ENCODE data around the gene SETMAR.
A peak's percentile ranks its signal among the peaks of the same experiment; 100 is the strongest.

SETMAR gene

GRCh38 chr3:4279516-4280105 lies 23.6 kb upstream of the SETMAR start:
- Histone ChIP-seq H3K9ac (ENCODE audit: low read length) (no peak overlapping the region), H3K4ac (ENCODE audit: low read depth, low read length) (no peak overlapping the region), H3K36me3 (ENCODE audit: control insufficient read depth, insufficient read depth, low read length) (no peaks in the 10 kb centered on the region), H4K8ac (ENCODE audit: low read depth, low read length) (no peak overlapping the region), H3K27ac (ENCODE audit: low read depth, low read length) (no peak overlapping the region), H2BK120ac (ENCODE audit: low read depth, low read length) (no peak overlapping the region), H3K4me3 (ENCODE audit: low read length) (no peak overlapping the region), H2BK15ac (replicated peaks; ENCODE audit: low read depth) (no peak overlapping the region), H2BK5ac (ENCODE audit: low read length) (no peak overlapping the region), H3K79me1 (ENCODE audit: low read length) (no peaks in the 10 kb centered on the region), H3K23ac (ENCODE audit: low read length) (no peak overlapping the region), H3K4me1 (ENCODE audit: control insufficient read depth, low read depth, low read length) (no peaks in the 10 kb centered on the region), H3K79me2 (ENCODE audit: control insufficient read depth, insufficient read depth, low read length) (no peaks in the 10 kb centered on the region), H3K56ac (ENCODE audit: low read length) (no peak overlapping the region), H3K18ac (ENCODE audit: low read length) (no peak overlapping the region), H2AK5ac (ENCODE audit: low read length) (no peak overlapping the region), H3K27me3 (ENCODE audit: insufficient read depth, low read length, poor library complexity) (no peaks in the 10 kb centered on the region), H3K4me2 (ENCODE audit: low read length) (no peak overlapping the region), H4K5ac (ENCODE audit: low read length) (no peak overlapping the region)
- no CpG with 5 or more reads among the region's 2 CpGs for WGBS (ENCODE audit: extremely low coverage, insufficient coverage, low lambda C conversion rate)
- DNase-seq: no peak

- no peak overlapping the region for H3K9ac ChIP-seq (ENCODE audit: low read length)
Observed at GRCh38 chr3:4281991-4282390, 21.2 kb upstream of the SETMAR start.

GRCh38 chr3:4284865-4285264 lies 18.3 kb upstream of the SETMAR start:
- H4K8ac ChIP-seq (ENCODE audit: low read depth, low read length): no peak overlapping the region
- no peaks in the 10 kb centered on the region for H3K36me3 ChIP-seq (ENCODE audit: control insufficient read depth, insufficient read depth, low read length)
- DNase-seq: peak; percentile 32
- no CpG with 5 or more reads among the region's 4 CpGs for WGBS (ENCODE audit: extremely low coverage, insufficient coverage, low lambda C conversion rate)
- H3K27ac ChIP-seq (ENCODE audit: low read depth, low read length): no peak overlapping the region
- no peak overlapping the region for H3K9ac ChIP-seq (ENCODE audit: low read length)
- H3K4me3 ChIP-seq (ENCODE audit: low read length): no peak overlapping the region
- no peak overlapping the region for H2AK5ac ChIP-seq (ENCODE audit: low read length)
- H3K23ac ChIP-seq (ENCODE audit: low read length): no peak overlapping the region
- H2BK120ac ChIP-seq (ENCODE audit: low read depth, low read length): no peak overlapping the region
- no peaks in the 10 kb centered on the region for H3K79me1 ChIP-seq (ENCODE audit: low read length)
- H2BK5ac ChIP-seq (ENCODE audit: low read length): no peak overlapping the region
- H3K79me2 ChIP-seq (ENCODE audit: control insufficient read depth, insufficient read depth, low read length): no peaks in the 10 kb centered on the region
- no peaks in the 10 kb centered on the region for H3K4me1 ChIP-seq (ENCODE audit: control insufficient read depth, low read depth, low read length)
- no peaks in the 10 kb centered on the region for H3K27me3 ChIP-seq (ENCODE audit: insufficient read depth, low read length, poor library complexity)
- H3K56ac ChIP-seq (ENCODE audit: low read length): no peak overlapping the region
- no peak overlapping the region for H4K5ac ChIP-seq (ENCODE audit: low read length)
- no peak overlapping the region for H3K4me2 ChIP-seq (ENCODE audit: low read length)
- no peak overlapping the region for H2BK15ac ChIP-seq (replicated peaks; ENCODE audit: low read depth)
- no peak overlapping the region for H3K18ac ChIP-seq (ENCODE audit: low read length)
- H3K4ac ChIP-seq (ENCODE audit: low read depth, low read length): no peak overlapping the region

More at GRCh38 chr3:4281991-4282390, 21.2 kb upstream of the SETMAR start:
- H4K8ac ChIP-seq (ENCODE audit: low read depth, low read length): no peak overlapping the region
- H3K79me2 ChIP-seq (ENCODE audit: control insufficient read depth, insufficient read depth, low read length): no peaks in the 10 kb centered on the region
- H3K18ac ChIP-seq (ENCODE audit: low read length): no peak overlapping the region
- no peak overlapping the region for H2AK5ac ChIP-seq (ENCODE audit: low read length)
- H3K4me1 ChIP-seq (ENCODE audit: control insufficient read depth, low read depth, low read length): no peaks in the 10 kb centered on the region
- H3K4me2 ChIP-seq (ENCODE audit: low read length): no peak overlapping the region
- H3K36me3 ChIP-seq (ENCODE audit: control insufficient read depth, insufficient read depth, low read length): no peaks in the 10 kb centered on the region
- no peak for DNase-seq
- H4K5ac ChIP-seq (ENCODE audit: low read length): no peak overlapping the region
- H2BK5ac ChIP-seq (ENCODE audit: low read length): no peak overlapping the region
- no peak overlapping the region for H3K4me3 ChIP-seq (ENCODE audit: low read length)
- no peaks in the 10 kb centered on the region for H3K79me1 ChIP-seq (ENCODE audit: low read length)
- no peak overlapping the region for H2BK120ac ChIP-seq (ENCODE audit: low read depth, low read length)
- H2BK15ac ChIP-seq (replicated peaks; ENCODE audit: low read depth): no peak overlapping the region
- H3K27me3 ChIP-seq (ENCODE audit: insufficient read depth, low read length, poor library complexity): no peaks in the 10 kb centered on the region
- no peak overlapping the region for H3K23ac ChIP-seq (ENCODE audit: low read length)
- no peak overlapping the region for H3K56ac ChIP-seq (ENCODE audit: low read length)
- no CpG with 5 or more reads among the region's 2 CpGs for WGBS (ENCODE audit: extremely low coverage, insufficient coverage, low lambda C conversion rate)
- no peak overlapping the region for H3K27ac ChIP-seq (ENCODE audit: low read depth, low read length)
- no peak overlapping the region for H3K4ac ChIP-seq (ENCODE audit: low read depth, low read length)

- H4K8ac ChIP-seq (ENCODE audit: low read depth, low read length): no peak overlapping the region
- no peaks in the 10 kb centered on the region for H3K36me3 ChIP-seq (ENCODE audit: control insufficient read depth, insufficient read depth, low read length)
- H3K4ac ChIP-seq (ENCODE audit: low read depth, low read length): no peak overlapping the region
- no peak overlapping the region for H3K4me2 ChIP-seq (ENCODE audit: low read length)
- H3K9ac ChIP-seq (ENCODE audit: low read length): no peak overlapping the region
- H4K5ac ChIP-seq (ENCODE audit: low read length): no peak overlapping the region
- H2BK15ac ChIP-seq (replicated peaks; ENCODE audit: low read depth): no peak overlapping the region
- H3K56ac ChIP-seq (ENCODE audit: low read length): no peak overlapping the region
- H3K79me1 ChIP-seq (ENCODE audit: low read length): no peaks in the 10 kb centered on the region
- no peak overlapping the region for H3K18ac ChIP-seq (ENCODE audit: low read length)
- no peak overlapping the region for H2BK5ac ChIP-seq (ENCODE audit: low read length)
- no peak overlapping the region for H2AK5ac ChIP-seq (ENCODE audit: low read length)
- H3K27ac ChIP-seq (ENCODE audit: low read depth, low read length): no peak overlapping the region
- H3K79me2 ChIP-seq (ENCODE audit: control insufficient read depth, insufficient read depth, low read length): no peaks in the 10 kb centered on the region
- peak; percentile 76 for DNase-seq
- H3K23ac ChIP-seq (ENCODE audit: low read length): no peak overlapping the region
- no peaks in the 10 kb centered on the region for H3K27me3 ChIP-seq (ENCODE audit: insufficient read depth, low read length, poor library complexity)
- H3K4me3 ChIP-seq (ENCODE audit: low read length): no peak overlapping the region
- no peaks in the 10 kb centered on the region for H3K4me1 ChIP-seq (ENCODE audit: control insufficient read depth, low read depth, low read length)
- no CpG with 5 or more reads among the region's 4 CpGs for WGBS (ENCODE audit: extremely low coverage, insufficient coverage, low lambda C conversion rate)
- no peak overlapping the region for H2BK120ac ChIP-seq (ENCODE audit: low read depth, low read length)
Observed at GRCh38 chr3:4289044-4289443, 14.1 kb upstream of the SETMAR start.

GRCh38 chr3:4290272-4290893 lies 12.8 kb upstream of the SETMAR start:
- Histone ChIP-seq H4K5ac (ENCODE audit: low read length) (no peak overlapping the region), H2BK5ac (ENCODE audit: low read length) (no peak overlapping the region), H3K36me3 (ENCODE audit: control insufficient read depth, insufficient read depth, low read length) (no peaks in the 10 kb centered on the region), H3K79me1 (ENCODE audit: low read length) (no peaks in the 10 kb centered on the region), H3K18ac (ENCODE audit: low read length) (no peak overlapping the region), H2AK5ac (ENCODE audit: low read length) (no peak overlapping the region), H2BK15ac (replicated peaks; ENCODE audit: low read depth) (no peak overlapping the region), H3K4me3 (ENCODE audit: low read length) (no peak overlapping the region), H2BK120ac (ENCODE audit: low read depth, low read length) (no peak overlapping the region), H3K23ac (ENCODE audit: low read length) (no peak overlapping the region), H3K4me2 (ENCODE audit: low read length) (no peak overlapping the region), H3K27me3 (ENCODE audit: insufficient read depth, low read length, poor library complexity) (no peaks in the 10 kb centered on the region), H3K79me2 (ENCODE audit: control insufficient read depth, insufficient read depth, low read length) (no peaks in the 10 kb centered on the region), H3K4me1 (ENCODE audit: control insufficient read depth, low read depth, low read length) (no peaks in the 10 kb centered on the region), H4K8ac (ENCODE audit: low read depth, low read length) (no peak overlapping the region), H3K27ac (ENCODE audit: low read depth, low read length) (no peak overlapping the region), H3K4ac (ENCODE audit: low read depth, low read length) (no peak overlapping the region), H3K9ac (ENCODE audit: low read length) (no peak overlapping the region), H3K56ac (ENCODE audit: low read length) (no peak overlapping the region)
- DNase-seq: peak; percentile 38
- no CpG with 5 or more reads among the region's 5 CpGs for WGBS (ENCODE audit: extremely low coverage, insufficient coverage, low lambda C conversion rate)

GRCh38 chr3:4292301-4292700 lies 10.9 kb upstream of the SETMAR start:
- no CpG with 5 or more reads among the region's 3 CpGs for WGBS (ENCODE audit: extremely low coverage, insufficient coverage, low lambda C conversion rate)
- H2BK120ac ChIP-seq (ENCODE audit: low read depth, low read length): no peak overlapping the region
- no peak overlapping the region for H4K5ac ChIP-seq (ENCODE audit: low read length)
- no peak overlapping the region for H3K18ac ChIP-seq (ENCODE audit: low read length)
- no peaks in the 10 kb centered on the region for H3K79me1 ChIP-seq (ENCODE audit: low read length)
- no peak overlapping the region for H3K4me2 ChIP-seq (ENCODE audit: low read length)
- no peak overlapping the region for H3K27ac ChIP-seq (ENCODE audit: low read depth, low read length)
- no peak overlapping the region for H3K23ac ChIP-seq (ENCODE audit: low read length)
- no peak overlapping the region for H2BK5ac ChIP-seq (ENCODE audit: low read length)
- no peak overlapping the region for H4K8ac ChIP-seq (ENCODE audit: low read depth, low read length)
- DNase-seq: no peak
- no peak overlapping the region for H2AK5ac ChIP-seq (ENCODE audit: low read length)
- H3K27me3 ChIP-seq (ENCODE audit: insufficient read depth, low read length, poor library complexity): no peaks in the 10 kb centered on the region
- no peak overlapping the region for H3K56ac ChIP-seq (ENCODE audit: low read length)
- no peak overlapping the region for H3K4me3 ChIP-seq (ENCODE audit: low read length)
- H3K36me3 ChIP-seq (ENCODE audit: control insufficient read depth, insufficient read depth, low read length): no peaks in the 10 kb centered on the region
- no peak overlapping the region for H2BK15ac ChIP-seq (replicated peaks; ENCODE audit: low read depth)
- H3K79me2 ChIP-seq (ENCODE audit: control insufficient read depth, insufficient read depth, low read length): no peaks in the 10 kb centered on the region
- no peaks in the 10 kb centered on the region for H3K4me1 ChIP-seq (ENCODE audit: control insufficient read depth, low read depth, low read length)
- H3K4ac ChIP-seq (ENCODE audit: low read depth, low read length): no peak overlapping the region
- no peak overlapping the region for H3K9ac ChIP-seq (ENCODE audit: low read length)
